HUES48 (cell line): ENCODE measurements around the gene TP73.

Experiments used
- H3K27ac ChIP-seq: one replicate; pipeline ENCODE4 v1.7.0; 2013; ENCODE audit warnings: low read depth, low read length, inconsistent platforms
- H3K27me3 ChIP-seq: 2 replicates; pipeline ENCODE4 v1.6.1; 2013; ENCODE audit warnings: mild to moderate bottlenecking, low read length; ENCODE audit not compliant: control insufficient read depth, insufficient read depth
- H3K36me3 ChIP-seq: 2 replicates; pipeline ENCODE4 v1.6.1; 2013; ENCODE audit warnings: low read length; ENCODE audit not compliant: control insufficient read depth, insufficient read depth
- H3K4me1 ChIP-seq: 2 replicates; pipeline ENCODE4 v1.6.1; 2013; ENCODE audit warnings: mild to moderate bottlenecking, low read length; ENCODE audit not compliant: control insufficient read depth, insufficient read depth
- H3K4me3 ChIP-seq: 2 replicates; pipeline ENCODE4 v1.5.1; 2013; ENCODE audit warnings: mild to moderate bottlenecking, low read depth, low read length
- H3K9ac ChIP-seq: 2 replicates; pipeline ENCODE4 v1.6.1; 2013; ENCODE audit warnings: mild to moderate bottlenecking, low read depth, low read length, moderate library complexity
- H3K9me3 ChIP-seq: 2 replicates; pipeline ENCODE4 v1.6.1; 2013; ENCODE audit warnings: low read length; ENCODE audit not compliant: control insufficient read depth, insufficient read depth

Gene TP73

DNA sequence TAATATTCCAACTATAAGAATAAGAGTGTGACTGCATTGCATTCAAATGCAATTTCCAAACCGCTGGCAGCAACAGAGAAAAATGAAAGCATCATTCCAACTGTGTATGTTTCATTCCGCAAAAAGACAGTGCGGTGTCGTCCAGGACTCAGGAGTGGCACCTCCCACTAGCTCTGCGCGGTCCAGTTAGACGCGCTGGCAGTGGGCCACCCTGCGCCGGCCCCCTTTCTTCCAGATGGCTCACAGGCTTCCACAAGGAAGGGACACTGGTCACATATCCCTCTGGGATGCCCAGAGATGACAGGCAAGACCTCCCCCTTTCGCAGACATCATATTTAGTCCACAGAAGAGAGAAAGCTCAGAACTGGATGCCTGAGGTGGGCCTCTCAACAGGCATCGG lies 14.3 kb upstream of the TP73 start:
- H3K36me3 ChIP-seq: peaks cover 74% of the 10 kb centered on the region
- H3K27ac ChIP-seq: no peak overlapping the region
- no peaks in the 10 kb centered on the region for H3K9me3 ChIP-seq

GRCh38 chr1:3638676-3639075 lies 13.6 kb upstream of the TP73 start:
- Histone ChIP-seq H3K4me1 (no peaks in the 10 kb centered on the region), H3K36me3 (peaks cover 69% of the 10 kb centered on the region), H3K9ac (no peak overlapping the region), H3K4me3 (no peak overlapping the region), H3K9me3 (no peaks in the 10 kb centered on the region), H3K27me3 (no peaks in the 10 kb centered on the region), H3K27ac (no peak overlapping the region)

More for the DNA sequence above, 14.3 kb upstream of the TP73 start:
- Histone ChIP-seq H3K4me3 (no peak overlapping the region), H3K27me3 (no peaks in the 10 kb centered on the region), H3K9ac (no peak overlapping the region), H3K4me1 (no peaks in the 10 kb centered on the region)

DNA sequence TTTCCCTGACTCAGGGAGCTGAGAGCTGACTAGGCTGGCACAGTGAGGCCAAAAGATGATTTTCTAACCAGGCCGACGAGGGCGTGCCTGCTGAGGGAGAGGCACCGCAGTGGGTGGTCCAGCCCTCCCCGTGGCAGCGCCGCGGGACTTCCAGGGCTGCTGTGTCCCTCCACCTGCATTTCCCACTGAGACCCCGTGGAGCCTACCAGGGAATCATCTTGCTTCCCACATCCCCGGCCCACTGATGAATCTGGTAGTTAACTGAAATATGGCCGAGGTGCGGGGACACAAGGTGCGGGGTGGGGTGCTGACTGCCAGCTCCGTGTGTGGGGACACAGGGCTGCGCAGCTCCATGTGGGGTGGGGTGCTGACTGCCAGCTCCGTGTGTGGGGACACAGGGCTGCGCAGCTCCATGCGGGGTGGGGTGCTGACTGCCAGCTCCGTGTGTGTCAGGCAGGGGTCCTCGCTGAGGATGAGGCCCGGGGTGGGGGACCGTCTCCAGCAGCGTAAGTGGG lies 12.9 kb upstream of the TP73 start:
- peaks cover 64% of the 10 kb centered on the region for H3K36me3 ChIP-seq
- no peaks in the 10 kb centered on the region for H3K9me3 ChIP-seq
- H3K9ac ChIP-seq: no peak overlapping the region
- no peaks in the 10 kb centered on the region for H3K27me3 ChIP-seq
- no peak overlapping the region for H3K27ac ChIP-seq
- H3K4me1 ChIP-seq: no peaks in the 10 kb centered on the region
- no peak overlapping the region for H3K4me3 ChIP-seq

DNA sequence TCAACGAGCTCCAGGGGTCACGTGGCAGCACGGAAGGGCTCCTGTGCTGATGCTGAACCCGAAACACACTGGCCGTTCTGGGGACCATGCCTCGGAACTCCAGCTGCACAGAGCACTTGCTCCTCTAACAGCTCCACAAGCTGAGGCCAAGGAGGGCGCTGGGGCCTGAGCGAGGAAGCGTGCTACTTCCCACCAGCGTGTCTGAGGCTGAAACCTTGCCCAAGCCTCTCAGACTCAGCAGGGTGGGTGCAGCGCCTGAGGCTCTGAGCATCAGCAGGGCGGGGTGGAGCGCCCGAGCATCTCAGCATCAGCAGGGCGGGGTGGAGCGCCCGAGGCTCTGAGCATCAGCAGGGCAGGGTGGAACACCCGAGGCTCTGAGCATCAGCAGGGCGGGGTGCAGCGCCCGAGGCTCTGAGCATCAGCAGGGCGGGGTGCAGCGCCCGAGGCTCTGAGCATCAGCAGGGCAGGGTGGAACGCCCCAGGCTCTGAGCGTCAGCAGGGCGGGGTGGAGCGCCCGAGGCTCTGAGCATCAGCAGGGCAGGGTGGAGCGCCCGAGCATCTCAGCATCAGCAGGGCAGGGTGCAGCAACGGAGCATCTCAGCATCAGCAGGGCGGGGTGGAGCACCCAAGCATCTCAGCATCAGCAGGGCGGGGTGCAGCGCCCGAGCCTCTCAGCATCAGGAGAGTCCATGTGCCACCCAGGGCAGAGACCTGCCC lies 12.0 kb upstream of the TP73 start:
- Histone ChIP-seq H3K4me3 (no peak overlapping the region), H3K36me3 (peaks cover 60% of the 10 kb centered on the region), H3K4me1 (no peaks in the 10 kb centered on the region), H3K9ac (no peak overlapping the region), H3K27me3 (no peaks in the 10 kb centered on the region), H3K9me3 (no peaks in the 10 kb centered on the region), H3K27ac (no peak overlapping the region)

DNA sequence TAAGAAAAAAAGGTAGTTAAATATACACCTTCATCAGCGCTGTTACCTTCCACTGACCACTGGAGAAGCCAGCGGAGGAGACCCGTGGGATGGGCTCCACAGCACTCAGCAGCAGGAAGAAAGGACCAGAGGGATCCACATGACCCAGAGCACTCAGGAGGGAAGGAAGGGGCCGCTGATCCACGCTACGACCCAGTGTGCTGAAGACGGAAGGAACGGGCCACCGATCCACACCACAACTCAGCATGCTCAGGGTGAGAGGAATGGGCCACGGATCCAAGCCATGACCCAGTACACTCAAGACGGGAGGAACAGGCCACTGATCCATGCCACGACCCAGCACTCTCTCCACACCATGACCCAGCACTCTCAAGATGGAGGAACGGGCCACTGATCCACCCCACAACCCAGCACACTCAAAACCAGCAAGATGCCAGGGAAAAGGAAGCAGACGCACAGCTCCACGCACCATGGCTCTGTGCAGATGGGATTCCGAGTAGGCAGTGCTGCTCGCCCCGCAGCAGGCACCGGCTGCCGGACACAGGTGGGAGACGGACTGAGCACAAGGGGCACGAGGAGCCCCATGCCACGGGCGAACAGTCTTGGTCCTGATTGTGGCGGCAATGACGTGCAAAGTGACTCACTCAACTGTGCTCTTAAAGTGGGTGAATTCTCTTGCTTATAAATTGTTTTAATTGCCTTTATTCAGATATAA lies 11.1 kb upstream of the TP73 start:
- H3K4me1 ChIP-seq: no peaks in the 10 kb centered on the region
- H3K9me3 ChIP-seq: no peaks in the 10 kb centered on the region
- no peaks in the 10 kb centered on the region for H3K27me3 ChIP-seq
- H3K4me3 ChIP-seq: no peak overlapping the region
- H3K36me3 ChIP-seq: peaks cover 59% of the 10 kb centered on the region
- no peak overlapping the region for H3K9ac ChIP-seq
- H3K27ac ChIP-seq: no peak overlapping the region

GRCh38 chr1:3641816-3642215 lies 10.5 kb upstream of the TP73 start:
- H3K27me3 ChIP-seq: no peaks in the 10 kb centered on the region
- H3K9ac ChIP-seq: no peak overlapping the region
- H3K4me1 ChIP-seq: no peaks in the 10 kb centered on the region
- no peak overlapping the region for H3K4me3 ChIP-seq
- no peaks in the 10 kb centered on the region for H3K9me3 ChIP-seq
- no peak overlapping the region for H3K27ac ChIP-seq
- peaks cover 59% of the 10 kb centered on the region for H3K36me3 ChIP-seq

DNA sequence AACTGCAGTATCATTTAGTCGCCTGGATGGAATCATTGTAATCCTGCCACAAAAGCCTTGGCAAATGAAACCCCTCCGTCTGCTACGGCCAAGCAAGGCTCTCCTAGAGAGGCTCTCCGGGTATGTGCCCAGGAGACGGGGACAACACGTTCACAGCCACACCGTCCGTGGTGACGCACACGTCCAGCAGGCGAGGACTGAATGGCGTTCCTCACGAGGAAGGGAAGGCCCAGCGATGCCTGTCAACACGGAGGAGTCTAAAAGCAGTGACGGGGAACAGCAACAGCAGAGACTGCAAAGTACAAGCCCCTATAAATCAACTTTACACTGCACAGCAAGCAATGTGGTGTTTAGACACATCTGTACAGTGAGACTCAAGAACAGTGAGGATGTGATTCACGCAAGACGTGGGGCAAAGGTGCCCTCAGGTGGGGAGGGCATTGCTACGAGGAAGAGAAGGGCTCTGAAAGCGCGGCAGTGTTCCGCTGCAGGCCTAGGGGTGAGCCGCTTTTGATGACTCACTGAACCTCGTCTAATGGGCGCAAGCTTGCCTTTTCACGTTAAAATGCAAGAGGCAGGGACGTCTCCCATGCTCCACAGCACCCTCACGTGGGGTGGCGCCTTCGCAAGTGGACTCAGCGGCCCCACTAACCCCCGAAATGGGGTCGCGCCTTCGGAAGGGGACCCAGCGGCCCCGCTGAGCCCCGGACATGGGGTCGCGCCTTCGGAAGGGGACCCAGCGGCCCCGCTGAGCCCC lies 9.2 kb upstream of the TP73 start:
- Histone ChIP-seq H3K27me3 (no peaks in the 10 kb centered on the region), H3K9ac (no peak overlapping the region), H3K9me3 (no peaks in the 10 kb centered on the region), H3K27ac (no peak overlapping the region), H3K36me3 (peaks cover 60% of the 10 kb centered on the region), H3K4me1 (no peaks in the 10 kb centered on the region), H3K4me3 (no peak overlapping the region)

DNA sequence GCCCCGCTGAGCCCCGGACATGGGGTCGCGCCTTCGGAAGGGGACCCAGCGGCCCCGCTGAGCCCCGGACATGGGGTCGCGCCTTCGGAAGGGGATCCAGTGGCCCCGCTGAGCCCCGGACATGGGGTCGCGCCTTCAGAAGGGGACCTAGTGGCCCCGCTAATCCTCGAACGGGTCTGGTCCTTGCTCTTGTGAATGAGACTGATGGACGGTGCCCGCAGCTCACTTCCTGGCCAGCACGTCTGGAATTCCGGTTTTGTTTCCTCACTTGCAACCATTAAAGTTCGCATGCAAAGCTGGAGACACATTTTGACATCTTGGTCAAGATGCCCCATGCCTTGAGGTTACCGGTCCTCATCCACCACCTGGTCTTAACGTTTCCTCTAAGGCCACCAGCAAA lies 8.0 kb upstream of the TP73 start:
- Histone ChIP-seq H3K27me3 (no peaks in the 10 kb centered on the region), H3K9ac (no peak overlapping the region), H3K27ac (no peak overlapping the region), H3K36me3 (peaks cover 51% of the 10 kb centered on the region), H3K4me3 (no peak overlapping the region), H3K4me1 (peaks cover 6% of the 10 kb centered on the region; the same call in 1 of the 2 replicates), H3K9me3 (no peaks in the 10 kb centered on the region)

DNA sequence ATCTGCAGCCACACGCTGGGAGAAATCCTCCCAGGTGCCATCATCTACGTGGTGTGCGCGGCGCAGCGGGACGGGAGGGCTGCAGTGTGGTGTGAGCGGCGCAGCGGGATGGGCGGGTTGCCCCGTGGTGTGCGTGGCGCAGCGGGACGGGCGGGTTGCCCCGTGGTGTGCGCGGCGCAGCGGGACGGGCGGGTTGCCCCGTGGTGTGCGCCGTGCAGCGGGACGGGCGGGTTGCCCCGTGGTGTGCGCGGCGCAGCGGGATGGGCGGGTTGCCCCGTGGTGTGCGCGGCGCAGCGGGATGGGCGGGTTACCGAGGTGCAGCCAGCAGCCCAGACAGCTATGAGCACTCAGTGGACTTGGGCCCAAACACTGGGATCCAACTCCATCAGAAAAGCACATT lies 7.1 kb upstream of the TP73 start:
- peaks cover 8% of the 10 kb centered on the region; the same call in 1 of the 2 replicates for H3K4me1 ChIP-seq
- no peak overlapping the region for H3K4me3 ChIP-seq
- peaks cover 45% of the 10 kb centered on the region for H3K36me3 ChIP-seq
- no peak overlapping the region for H3K9ac ChIP-seq
- H3K27me3 ChIP-seq: peaks cover 3% of the 10 kb centered on the region
- H3K9me3 ChIP-seq: no peaks in the 10 kb centered on the region
- no peak overlapping the region for H3K27ac ChIP-seq

DNA sequence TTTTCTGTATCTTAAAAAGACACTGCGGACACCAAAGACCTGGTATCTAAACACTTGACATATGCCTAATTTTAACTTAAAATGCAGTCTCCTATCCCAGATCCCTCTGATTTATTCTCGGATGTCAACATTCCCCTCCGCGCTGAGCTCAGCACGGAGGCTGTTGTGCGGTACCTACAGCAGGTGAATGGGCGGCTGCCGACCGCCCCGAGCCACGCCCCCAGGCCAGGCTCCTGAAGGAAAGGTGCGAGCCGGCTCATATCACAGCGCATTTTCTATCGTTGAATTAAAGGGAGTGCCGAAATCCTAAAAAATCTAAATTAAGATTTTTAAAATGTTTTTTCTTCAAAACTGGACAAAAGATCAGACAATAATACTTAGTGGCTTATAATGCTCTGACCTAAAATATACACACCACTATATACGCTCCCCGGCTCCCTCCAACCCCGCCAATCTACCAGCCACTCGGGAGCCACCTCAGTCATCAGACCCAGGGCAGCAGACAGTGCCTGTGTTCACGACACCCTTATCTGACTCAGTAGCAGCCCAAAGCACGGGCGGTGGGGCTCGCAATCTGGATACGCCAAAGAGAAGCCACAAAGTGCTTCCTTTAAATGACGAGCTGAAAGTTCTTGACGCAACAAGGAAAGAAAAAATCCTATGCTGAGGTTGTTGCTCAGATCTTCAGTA lies 6.5 kb upstream of the TP73 start:
- peaks cover 8% of the 10 kb centered on the region for H3K27me3 ChIP-seq
- no peak overlapping the region for H3K4me3 ChIP-seq
- H3K27ac ChIP-seq: no peak overlapping the region
- H3K9ac ChIP-seq: no peak overlapping the region
- peaks cover 45% of the 10 kb centered on the region for H3K36me3 ChIP-seq
- peaks cover 8% of the 10 kb centered on the region; the same call in 1 of the 2 replicates for H3K4me1 ChIP-seq
- H3K9me3 ChIP-seq: no peaks in the 10 kb centered on the region
